GM18517 (cell line): Measurements from ENCODE around the gene DRAM1.
A peak's percentile ranks its signal among the peaks of the same experiment; 100 is the strongest.
"Not testable (repeated sequence)": the region's sequence is repeated elsewhere in the genome, so short reads cannot be mapped to it uniquely, and the experiment has no call there.

Source experiments
- ATAC-seq: cut with Tn5 transposase; IDR thresholded peaks from one replicate; pipeline ENCODE4 v1.9.1; 2021; ENCODE audit warnings: mild to moderate bottlenecking, moderate library complexity; ENCODE audit not compliant: unreplicated experiment

DRAM1 gene

GRCh38 chr12:101858361-101858760, 19.0 kb upstream of the DRAM1 start:
- ATAC-seq, result no peak

GRCh38 chr12:101859664-101860607, 17.4 kb upstream of the DRAM1 start:
- peak; percentile 35 for ATAC-seq

DNA sequence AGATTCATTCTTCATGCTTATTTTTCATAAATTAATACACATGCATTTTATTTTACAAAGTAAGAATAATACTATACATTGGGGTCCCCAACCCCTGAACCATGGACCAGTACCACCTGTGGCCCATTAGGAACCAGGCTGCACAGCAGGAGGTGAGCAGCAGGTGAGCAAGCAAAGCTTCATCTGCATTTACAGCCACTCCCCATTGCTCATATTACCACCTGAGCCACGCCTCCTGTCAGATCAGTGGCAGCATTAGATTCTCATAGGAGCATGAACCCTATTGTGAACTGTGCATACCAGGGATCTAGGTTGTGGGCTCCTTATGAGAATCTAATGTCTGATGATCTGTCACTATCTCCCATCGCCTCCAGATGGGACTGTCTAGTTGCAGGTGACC, 15.7 kb upstream of the DRAM1 start:
- ATAC-seq, result not testable (repeated sequence)

DNA sequence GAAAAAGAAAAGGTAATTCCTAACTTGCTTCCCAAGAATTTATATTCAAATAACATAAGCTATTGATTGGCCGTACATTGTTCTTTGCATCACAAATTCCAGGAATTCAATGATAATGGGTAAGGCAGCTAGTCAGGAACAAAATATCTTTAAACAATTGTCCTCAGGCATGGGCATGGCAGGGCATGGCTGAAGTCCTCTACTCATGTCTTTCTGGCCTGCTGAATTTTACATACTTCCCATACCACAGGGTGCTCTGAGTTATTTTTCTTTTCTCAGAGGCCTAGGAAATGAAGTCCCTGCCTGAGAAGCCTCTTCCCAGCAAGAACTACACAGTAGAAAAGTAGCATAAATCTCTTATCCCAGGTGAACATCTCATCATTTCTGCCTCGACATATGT, 15.1 kb upstream of the DRAM1 start:
- no peak for ATAC-seq

DNA sequence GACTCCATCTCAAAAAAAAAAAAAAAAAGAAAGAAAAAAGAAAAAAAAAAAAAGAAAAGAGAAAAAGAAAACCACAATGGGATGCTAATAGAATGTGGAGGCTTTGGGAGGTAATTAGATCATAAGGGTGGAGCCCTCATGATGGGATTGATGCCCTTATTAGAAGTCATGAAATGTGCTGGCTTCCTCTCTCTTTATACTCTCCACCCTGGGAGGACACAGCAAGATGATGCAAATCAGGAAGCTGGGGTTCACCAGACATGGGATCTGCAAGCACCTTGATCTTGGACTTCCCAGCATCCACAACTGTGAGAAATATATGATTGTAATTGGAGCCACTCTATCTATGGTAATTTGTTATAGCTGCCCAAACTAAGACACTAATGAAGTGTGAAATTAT, 13.4 kb upstream of the DRAM1 start:
- no peak for ATAC-seq

GRCh38 chr12:101866615-101867373, 10.6 kb upstream of the DRAM1 start:
- ATAC-seq, result no peak

GRCh38 chr12:101867619-101868018, 9.8 kb upstream of the DRAM1 start:
- not testable (repeated sequence) for ATAC-seq

DNA sequence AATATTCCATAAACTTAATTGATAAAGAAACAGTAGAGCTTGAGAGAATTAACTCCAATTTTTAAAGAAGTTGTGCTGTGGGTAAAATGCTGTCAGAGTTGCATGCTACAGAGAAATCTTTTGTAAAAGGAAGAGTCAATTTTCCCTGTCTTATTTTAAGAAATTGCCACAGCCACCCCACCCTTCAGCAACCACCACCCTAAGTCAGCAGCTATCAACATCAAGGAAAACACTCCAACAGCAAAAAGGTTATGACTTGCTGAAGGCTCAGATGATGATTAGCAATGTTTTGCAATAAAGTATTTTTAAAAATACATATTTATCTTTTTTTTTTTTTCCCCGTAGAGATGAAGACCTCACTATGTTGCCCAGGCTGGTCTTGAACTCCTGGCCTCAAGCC, 6.5 kb upstream of the DRAM1 start:
- no peak for ATAC-seq

GRCh38 chr12:101875162-101875561, 2.2 kb upstream of the DRAM1 start:
- no peak for ATAC-seq

- ATAC-seq, result no peak
These were observed 989 bp upstream of the DRAM1 start for GRCh38 chr12:101876322-101876860.

- ATAC-seq, result peak; percentile 18
These were observed 444 bp downstream of the DRAM1 start for GRCh38 chr12:101877806-101878242.

- ATAC-seq, result peak; percentile 26
These were observed 952 bp downstream of the DRAM1 start for GRCh38 chr12:101878243-101878821.

DNA sequence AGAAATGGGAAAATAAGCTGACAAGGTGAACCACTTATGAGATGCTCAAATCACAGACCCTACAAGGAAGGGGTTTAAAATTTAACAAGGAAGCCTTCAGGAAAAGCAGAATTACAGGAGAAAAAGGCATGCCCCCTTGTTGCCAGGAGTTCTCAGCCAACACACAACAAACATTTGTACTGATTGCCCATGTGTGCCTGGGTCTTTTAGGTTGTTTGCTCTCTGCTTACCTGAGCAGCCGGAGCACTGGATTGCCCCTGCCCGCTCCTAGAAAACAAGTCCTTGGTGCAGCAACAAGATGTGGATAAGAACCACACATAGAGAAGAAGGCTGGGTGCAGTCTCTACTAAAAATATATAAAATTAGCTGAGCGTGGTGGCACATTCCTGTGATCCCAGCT, 3.4 kb downstream of the DRAM1 start:
- ATAC-seq, result no peak

GRCh38 chr12:101881228-101881627, 3.8 kb downstream of the DRAM1 start:
- no peak for ATAC-seq

- ATAC-seq, result no peak
These were observed 6.8 kb downstream of the DRAM1 start for GRCh38 chr12:101884174-101884573.

- ATAC-seq, result not testable (repeated sequence)
These were observed 7.5 kb downstream of the DRAM1 start for GRCh38 chr12:101884781-101885340.

DNA sequence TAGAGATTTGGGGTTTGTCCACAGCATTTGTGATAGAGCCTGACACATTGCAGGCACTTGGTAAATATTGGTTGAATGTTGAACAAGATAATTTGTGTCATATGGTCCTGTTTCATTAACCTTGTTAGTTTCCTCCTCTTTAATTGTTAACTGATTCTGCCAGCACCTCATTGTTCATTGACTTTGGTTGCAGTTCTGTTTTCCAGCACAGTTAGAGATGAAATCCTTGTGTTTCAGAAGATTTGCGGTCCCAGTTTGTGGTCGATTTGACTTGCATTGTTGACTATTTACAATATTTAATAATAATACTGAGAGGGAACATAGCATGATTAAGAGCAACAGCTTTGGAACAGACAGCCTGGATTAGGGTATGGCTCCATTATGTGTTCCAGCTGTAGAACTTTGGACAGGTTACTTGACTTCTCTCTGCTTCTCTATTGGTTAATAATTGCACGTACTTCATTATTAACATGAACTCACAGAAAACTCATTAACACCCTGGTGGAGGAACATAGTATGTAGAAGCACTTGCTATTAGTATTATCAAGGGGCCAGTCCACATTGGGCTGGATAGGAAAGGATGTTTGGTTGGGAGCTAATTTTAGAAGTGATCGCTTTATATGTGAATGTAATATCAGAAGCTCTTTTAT, 8.7 kb downstream of the DRAM1 start:
- ATAC-seq, result no peak

GRCh38 chr12:101889211-101889752, 11.9 kb downstream of the DRAM1 start:
- no peak for ATAC-seq

- ATAC-seq, result peak; percentile 94
These were observed 14.1 kb downstream of the DRAM1 start for GRCh38 chr12:101891462-101891971.

- no peak for ATAC-seq
These were observed 15.4 kb downstream of the DRAM1 start for GRCh38 chr12:101892794-101893193.
